Activated naive CD4-positive, alpha-beta T cell treated with anti-CD3 and anti-CD28 coated beads, Interleukin-2, amount 50 U/mL, for 72 hours (primary cell): ENCODE results near the gene EXOC6. TPM values are rescaled to one million over a fixed set of nuclear protein-coding genes. Genes with fewer than 3 reads are reported as not detected.

Experiments used
- ATAC-seq, 2 donors: fragments of 150-1000 bp; cut with Tn5 transposase; 2 replicates each; pipeline ENCODE4 v1.10.0; 2021; ENCODE audit warnings: mild to moderate bottlenecking in 2 of 2, moderate library complexity in 2 of 2
- DNase-seq, 2 donors: peaks; one replicate each; pipeline ENCODE4 v3.0.0; 2021 to 2022; ENCODE audit warnings: low spot score in 2 of 2
- H3K27ac Mint-ChIP-seq, 2 donors: one replicate each; pipeline ENCODE4 v1.8.0; 2022; ENCODE audit warnings: mild to moderate bottlenecking in 2 of 2, mixed read lengths in 2 of 2
- H3K36me3 Mint-ChIP-seq, 2 donors: one replicate each; pipeline ENCODE4 v1.8.0; 2022; ENCODE audit warnings: mixed read lengths in 2 of 2
- H3K9me3 Mint-ChIP-seq, 2 donors: one replicate each; pipeline ENCODE4 v1.8.0; 2022; ENCODE audit warnings: mixed read lengths in 2 of 2
- total RNA-seq, 2 donors: library from RNA; stranded (reverse); gene quantifications; one replicate each; pipeline ENCODE4 v1.2.3, GENCODE V29; 2022

Gene EXOC6
- total RNA-seq, 2 donors from 2014 or later, result 12.1 to 17.6 TPM

GRCh38 chr10:93071177-93071472 lies 222.8 kb downstream of the EXOC6 start:
- no peak overlapping the region for H3K27ac Mint-ChIP-seq
- peaks cover 4 to 9% of the 10 kb centered on the region in 2 donors for H3K36me3 Mint-ChIP-seq
- H3K9me3 Mint-ChIP-seq, result no peaks in the 10 kb centered on the region
- DNase-seq (no peak), ATAC-seq (no peak)

GRCh38 chr10:93071674-93072224 lies 223.4 kb downstream of the EXOC6 start:
- no peaks in the 10 kb centered on the region for H3K9me3 Mint-ChIP-seq
- DNase-seq (no peak), ATAC-seq (no peak)
- no peak overlapping the region for H3K27ac Mint-ChIP-seq
- peaks cover 4 to 9% of the 10 kb centered on the region in 2 donors for H3K36me3 Mint-ChIP-seq

GRCh38 chr10:93072225-93072712 lies 223.9 kb downstream of the EXOC6 start:
- Mint-ChIP-seq H3K36me3 (peaks cover 4 to 9% of the 10 kb centered on the region in 2 donors), H3K9me3 (no peaks in the 10 kb centered on the region), H3K27ac (no peak overlapping the region)
- no peak for DNase-seq
- peak in 1 of 2 donors; percentile 23 for ATAC-seq

- no peak overlapping the region for H3K27ac Mint-ChIP-seq
- no peaks in the 10 kb centered on the region for H3K9me3 Mint-ChIP-seq
- H3K36me3 Mint-ChIP-seq, result peaks cover 4 to 9% of the 10 kb centered on the region in 2 donors
- DNase-seq (peak in 1 of 2 donors; percentile 42), ATAC-seq (peak in 1 of 2 donors; percentile 28)
Observed at GRCh38 chr10:93072713-93073538, 224.6 kb downstream of the EXOC6 start.

- H3K27ac Mint-ChIP-seq, result no peak within 1 kb of the TSS
- peaks cover 4 to 9% of the 10 kb centered on the region in 2 donors for H3K36me3 Mint-ChIP-seq
- ATAC-seq, result peak in 1 of 2 donors; percentile 42
Observed at GRCh38 chr10:93073539-93074146, 225.3 kb downstream of the EXOC6 start, which contains the start of gene CYP26A1. CYP26A1 (plus strand) TSS chr10:93073893; CDS start chr10:93073935, 42 bp downstream.

GRCh38 chr10:93074147-93074596 lies 225.9 kb downstream of the EXOC6 start:
- ATAC-seq (peak in 1 of 2 donors; percentile 2), DNase-seq (no peak)
- Mint-ChIP-seq H3K27ac (no peak overlapping the region), H3K9me3 (no peaks in the 10 kb centered on the region), H3K36me3 (peaks cover 4 to 9% of the 10 kb centered on the region in 2 donors)

More at GRCh38 chr10:93073539-93074146, 225.3 kb downstream of the EXOC6 start, which contains the start of gene CYP26A1:
- no peak for DNase-seq
- no peaks in the 10 kb centered on the region for H3K9me3 Mint-ChIP-seq

GRCh38 chr10:93074597-93075368 lies 226.5 kb downstream of the EXOC6 start:
- peaks cover 4 to 9% of the 10 kb centered on the region in 2 donors for H3K36me3 Mint-ChIP-seq
- DNase-seq (no peak), ATAC-seq (no peak)

GRCh38 chr10:93075369-93076221 lies 227.3 kb downstream of the EXOC6 start:
- peaks cover 4 to 9% of the 10 kb centered on the region in 2 donors for H3K36me3 Mint-ChIP-seq
- no peak overlapping the region for H3K27ac Mint-ChIP-seq
- no peak for DNase-seq
- peak; percentile 63 for ATAC-seq
- H3K9me3 Mint-ChIP-seq, result no peaks in the 10 kb centered on the region

More at GRCh38 chr10:93074597-93075368, 226.5 kb downstream of the EXOC6 start:
- Mint-ChIP-seq H3K9me3 (no peaks in the 10 kb centered on the region), H3K27ac (no peak overlapping the region)

- Mint-ChIP-seq H3K36me3 (peaks cover 4 to 9% of the 10 kb centered on the region in 2 donors), H3K27ac (no peak overlapping the region), H3K9me3 (no peaks in the 10 kb centered on the region)
- ATAC-seq (no peak), DNase-seq (no peak)
Observed at GRCh38 chr10:93076871-93077270, 228.6 kb downstream of the EXOC6 start.

- no peak for DNase-seq
- no peak for ATAC-seq
- Mint-ChIP-seq H3K36me3 (peaks cover 4% of the 10 kb centered on the region in 2 donors), H3K27ac (no peak overlapping the region), H3K9me3 (no peaks in the 10 kb centered on the region)
Observed at GRCh38 chr10:93077860-93078337, 229.6 kb downstream of the EXOC6 start.

- ATAC-seq (no peak), DNase-seq (no peak)
- Mint-ChIP-seq H3K36me3 (no peaks in the 10 kb centered on the region), H3K27ac (no peak overlapping the region), H3K9me3 (no peaks in the 10 kb centered on the region)
Observed at GRCh38 chr10:93079663-93080349, 231.5 kb downstream of the EXOC6 start.

- no peak overlapping the region for H3K27ac Mint-ChIP-seq
- ATAC-seq (peak; percentile 61), DNase-seq (peak in 1 of 2 donors; percentile 64)
- H3K36me3 Mint-ChIP-seq, result no peaks in the 10 kb centered on the region
- H3K9me3 Mint-ChIP-seq, result no peaks in the 10 kb centered on the region
Observed at GRCh38 chr10:93080350-93081046, 232.2 kb downstream of the EXOC6 start.

- no peak overlapping the region for H3K27ac Mint-ChIP-seq
- DNase-seq (no peak), ATAC-seq (no peak)
- H3K36me3 Mint-ChIP-seq, result no peaks in the 10 kb centered on the region
- no peaks in the 10 kb centered on the region for H3K9me3 Mint-ChIP-seq
Observed at GRCh38 chr10:93081318-93081717, 233.0 kb downstream of the EXOC6 start.

- no peaks in the 10 kb centered on the region for H3K36me3 Mint-ChIP-seq
- no peak overlapping the region for H3K27ac Mint-ChIP-seq
- ATAC-seq (no peak), DNase-seq (no peak)
- no peaks in the 10 kb centered on the region for H3K9me3 Mint-ChIP-seq
Observed at GRCh38 chr10:93081834-93082233, 233.5 kb downstream of the EXOC6 start.
